ENCODE data around the gene RUNX2. TPM values are rescaled to one million over a fixed set of nuclear protein-coding genes. Genes with fewer than 3 reads are reported as not detected.
A peak's percentile ranks its signal among the peaks of the same experiment; 100 is the strongest.

The RUNX2 gene
- total and polyA plus RNA-seq, 9 of the 15 experiments (the other 6 are each of a cell fraction or from before 2014, with no cell fraction given) = 0.29 to 1.00 (median 0.43) TPM

DNA sequence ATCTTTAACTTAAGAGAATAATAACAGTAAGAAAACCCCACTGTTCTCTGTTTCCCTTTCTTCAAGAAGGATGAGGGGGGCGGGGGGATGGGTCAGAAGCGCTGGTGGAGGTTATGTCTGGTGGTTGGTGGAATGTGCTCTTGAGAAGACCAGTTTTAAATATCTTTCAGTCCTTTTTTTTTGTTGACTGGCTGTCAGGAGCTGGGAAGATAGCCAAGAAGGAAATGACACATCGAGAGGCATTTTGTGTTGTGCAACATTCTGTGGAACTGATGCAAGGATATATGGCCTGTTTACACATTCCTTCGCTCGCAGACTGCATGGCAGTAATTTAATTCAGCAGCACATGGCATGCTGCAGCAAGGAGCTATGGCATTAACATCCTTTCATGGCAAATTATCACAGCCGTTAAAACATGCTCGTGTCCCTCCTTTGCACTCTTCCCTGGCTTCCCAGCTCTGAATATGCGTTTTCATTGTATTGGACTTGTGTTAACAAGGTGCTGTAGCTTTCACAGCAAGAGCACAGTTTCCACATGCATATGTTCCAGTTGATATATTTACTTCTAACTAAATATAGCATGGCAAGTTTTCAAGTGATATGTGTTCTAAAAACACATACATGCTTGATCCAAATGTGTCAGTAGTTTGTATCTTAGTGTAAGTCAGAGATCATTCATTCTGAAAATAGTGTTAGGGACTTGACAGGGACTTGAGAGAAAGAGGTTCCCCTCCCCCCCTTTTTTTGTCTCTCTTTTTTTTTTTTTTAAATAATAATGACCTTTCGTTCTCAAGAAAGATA, 117.8 kb downstream of the RUNX2 start (continued):
- no peak for TF ChIP-seq ZBTB1 (CRISPR knock-in tag; IDR thresholded peaks at IDR 0.05; ENCODE audit: borderline replicate concordance, low read depth)
- TF ChIP-seq ZNF41 (CRISPR knock-in tag; conservative IDR thresholded peaks at IDR 0.05) = no peak
- TF ChIP-seq XRCC3 (IDR thresholded peaks at IDR 0.05) = no peak
- no peak for TF ChIP-seq KDM4B (IDR thresholded peaks at IDR 0.05; ENCODE audit: borderline replicate concordance in 2 of 2, low read depth in 1 of 2)
- no peak for TF ChIP-seq ZNF695 (CRISPR knock-in tag; IDR thresholded peaks at IDR 0.05)
- TF ChIP-seq GTF2E2 (tag; IDR thresholded peaks at IDR 0.05) = peak; percentile 65; the same call in 1 of the 2 replicates
- no peak for TF ChIP-seq ZNF217 (CRISPR knock-in tag; IDR thresholded peaks at IDR 0.05)
- TF ChIP-seq NR2C2 (CRISPR knock-in tag; IDR thresholded peaks at IDR 0.05) = no peak
- peak; percentile 77 for TF ChIP-seq NR2C2 (tag; IDR thresholded peaks at IDR 0.05)
- TF ChIP-seq SOX6 (IDR thresholded peaks at IDR 0.05) = peak; percentile 86
- peak; percentile 58 for TF ChIP-seq FOS (IDR thresholded peaks at IDR 0.05; ENCODE audit: extremely low read depth, insufficient read length)
- peak; percentile 63 for TF ChIP-seq GABPB1 (CRISPR knock-in tag; IDR thresholded peaks at IDR 0.05)
- TF ChIP-seq ZNF586 (CRISPR knock-in tag; conservative IDR thresholded peaks at IDR 0.05) = 0 out of 2 replicates have a peak, but pooled peaks have one; percentile 40
- no peak for TF ChIP-seq TBP (optimal IDR thresholded peaks at IDR 0.05; ENCODE audit: low read depth, low read length)
- 0 out of 2 replicates have a peak, but pooled peaks have one; percentile 18 for TF ChIP-seq KLF13 (tag; IDR thresholded peaks at IDR 0.05; ENCODE audit: borderline replicate concordance, low read depth)
- TF ChIP-seq SMARCE1 (IDR thresholded peaks at IDR 0.05) = peak; percentile 99
- TF ChIP-seq, protein P1, sequence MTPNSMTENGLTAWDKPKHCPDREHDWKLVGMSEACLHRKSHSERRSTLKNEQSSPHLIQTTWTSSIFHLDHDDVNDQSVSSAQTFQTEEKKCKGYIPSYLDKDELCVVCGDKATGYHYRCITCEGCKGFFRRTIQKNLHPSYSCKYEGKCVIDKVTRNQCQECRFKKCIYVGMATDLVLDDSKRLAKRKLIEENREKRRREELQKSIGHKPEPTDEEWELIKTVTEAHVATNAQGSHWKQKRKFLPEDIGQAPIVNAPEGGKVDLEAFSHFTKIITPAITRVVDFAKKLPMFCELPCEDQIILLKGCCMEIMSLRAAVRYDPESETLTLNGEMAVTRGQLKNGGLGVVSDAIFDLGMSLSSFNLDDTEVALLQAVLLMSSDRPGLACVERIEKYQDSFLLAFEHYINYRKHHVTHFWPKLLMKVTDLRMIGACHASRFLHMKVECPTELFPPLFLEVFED (CRISPR knock-in tag; conservative IDR thresholded peaks at IDR 0.05) = no peak; the same call in 1 of the 2 replicates
- peak in 1 of 2 experiments; percentile 80; a peak in 2 of 4 replicates for TF ChIP-seq ETV6 (IDR thresholded peaks at IDR 0.05; ENCODE audit: borderline replicate concordance in 1 of 2, low read depth in 2 of 2, low read length in 1 of 2)
- no peak for TF ChIP-seq ETV6 (CRISPR knock-in tag; IDR thresholded peaks at IDR 0.05; ENCODE audit: borderline replicate concordance)
- TF ChIP-seq GTF2F1 (IDR thresholded peaks at IDR 0.05; ENCODE audit: low read depth, low read length) = no peak
- no peak for TF ChIP-seq KDM2B (CRISPR knock-in tag; IDR thresholded peaks at IDR 0.05)
- peak; percentile 6 for TF ChIP-seq ZFP36 (IDR thresholded peaks at IDR 0.05; ENCODE audit: low read depth, low read length, partially characterized antibody)
- no peak for TF ChIP-seq RBM17 (IDR thresholded peaks at IDR 0.05; ENCODE audit: borderline replicate concordance, low read depth, low read length)
- TF ChIP-seq DMBX1 (CRISPR knock-in tag; IDR thresholded peaks at IDR 0.05; ENCODE audit: borderline replicate concordance) = peak; percentile 91; the same call in 1 of the 2 replicates
- TF ChIP-seq ZNF134 (CRISPR knock-in tag; conservative IDR thresholded peaks at IDR 0.05) = no peak
- TF ChIP-seq LEF1 (IDR thresholded peaks at IDR 0.05) = peak; percentile 89
- TF ChIP-seq, protein P2, sequence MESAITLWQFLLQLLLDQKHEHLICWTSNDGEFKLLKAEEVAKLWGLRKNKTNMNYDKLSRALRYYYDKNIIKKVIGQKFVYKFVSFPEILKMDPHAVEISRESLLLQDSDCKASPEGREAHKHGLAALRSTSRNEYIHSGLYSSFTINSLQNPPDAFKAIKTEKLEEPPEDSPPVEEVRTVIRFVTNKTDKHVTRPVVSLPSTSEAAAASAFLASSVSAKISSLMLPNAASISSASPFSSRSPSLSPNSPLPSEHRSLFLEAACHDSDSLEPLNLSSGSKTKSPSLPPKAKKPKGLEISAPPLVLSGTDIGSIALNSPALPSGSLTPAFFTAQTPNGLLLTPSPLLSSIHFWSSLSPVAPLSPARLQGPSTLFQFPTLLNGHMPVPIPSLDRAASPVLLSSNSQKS (CRISPR knock-in tag; IDR thresholded peaks at IDR 0.05) = no peak
- TF ChIP-seq YBX1 (IDR thresholded peaks at IDR 0.05) = no peak
- peak; percentile 96 for TF ChIP-seq ARID1B (IDR thresholded peaks at IDR 0.05)

Data from K562 (cell line).